IMR-90 (cell line): ENCODE measurements around the gene RAD51B. TPM values are rescaled to one million over a fixed set of nuclear protein-coding genes. Genes with fewer than 3 reads are reported as not detected.

Experiments
- ATAC-seq: fragments of 200-7000 bp; cut with Tn5 transposase; 2 replicates; pipeline ENCODE4 v1.9.1; 2020; ENCODE audit warnings: low read depth, mild to moderate bottlenecking, moderate library complexity
- BruUV-seq: library from RNA; stranded (reverse); fragments of 400-500 nt; replicated peaks from 2 replicates; lab custom pipeline; 2021; lab: Mats Ljungman, UMichigan
- CTCF ChIA-PET: fragments of 300-600 bp; formaldehyde crosslinking; extraction: SDS; loops from one replicate; lab custom pipeline; 2021; ENCODE audit warnings: antibody characterized with exemption; lab: Yijun Ruan, JAX
- POLR2A ChIA-PET: fragments of 300-600 bp; sonication (Branson Sonifier 250); formaldehyde crosslinking; loops from one replicate; lab custom pipeline; 2022; ENCODE audit warnings: antibody characterized with exemption; ENCODE audit not compliant: unreplicated experiment; lab: Charles Lee
- DNase-seq: peaks from one replicate; pipeline ENCODE4 v3.0.0; 2013
- H2AFZ ChIP-seq: replicated peaks from 2 replicates; pipeline ENCODE3; 2013; ENCODE audit warnings: low read length, mild to moderate bottlenecking; ENCODE audit not compliant: poor library complexity
- H2AK5ac ChIP-seq: 2 replicates; pipeline ENCODE4 v1.6.1; 2013; ENCODE audit warnings: low read depth, low read length, inconsistent platforms
- H2AK9ac ChIP-seq: replicated peaks from 2 replicates; pipeline ENCODE3; 2013; ENCODE audit warnings: mild to moderate bottlenecking, low read depth, low read length, moderate library complexity; ENCODE audit not compliant: poor library complexity
- H2BK120ac ChIP-seq: 2 replicates; pipeline ENCODE4 v1.6.1; 2013; ENCODE audit warnings: low read depth, low read length, inconsistent platforms
- H2BK15ac ChIP-seq: 3 replicates; pipeline ENCODE4 v1.6.1; 2013; ENCODE audit warnings: low read depth, low read length, inconsistent platforms
- H2BK20ac ChIP-seq: 2 replicates; pipeline ENCODE4 v1.6.1; 2013; ENCODE audit warnings: low read depth, mild to moderate bottlenecking, inconsistent platforms, low read length, moderate library complexity
- H2BK5ac ChIP-seq: 2 replicates; pipeline ENCODE4 v1.6.1; 2013; ENCODE audit warnings: mild to moderate bottlenecking, low read depth, low read length, inconsistent platforms; ENCODE audit not compliant: poor library complexity, severe bottlenecking
- H3K14ac ChIP-seq: replicated peaks from 2 replicates; pipeline ENCODE4 v1.6.1; 2013; ENCODE audit warnings: low read depth, low read length, inconsistent platforms
- H3K18ac ChIP-seq: 2 replicates; pipeline ENCODE4 v1.6.1; 2013; ENCODE audit warnings: low read depth, low read length, control low read depth
- H3K23ac ChIP-seq: 2 replicates; pipeline ENCODE4 v1.6.1; 2013; ENCODE audit warnings: low read depth, low read length, inconsistent platforms
- H3K27ac ChIP-seq: 2 replicates; pipeline ENCODE4 v1.5.1; 2013; ENCODE audit warnings: mild to moderate bottlenecking, control low read depth, low read length; ENCODE audit not compliant: insufficient read depth
- H3K27me3 ChIP-seq: 2 replicates; pipeline ENCODE4 v1.6.1; 2013; ENCODE audit warnings: low read length; ENCODE audit not compliant: control insufficient read depth, insufficient read depth
- H3K36me3 ChIP-seq: 2 replicates; pipeline ENCODE4 v1.6.1; 2013; ENCODE audit warnings: low read length, mixed read lengths; ENCODE audit not compliant: control insufficient read depth, insufficient read depth
- H3K4ac ChIP-seq: 2 replicates; pipeline ENCODE4 v1.6.1; 2013; ENCODE audit warnings: low read depth, low read length, inconsistent platforms
- H3K4me1 ChIP-seq: 2 replicates; pipeline ENCODE4 v1.6.1; 2013; ENCODE audit warnings: low read length, mixed read lengths; ENCODE audit not compliant: control insufficient read depth, insufficient read depth
- H3K4me2 ChIP-seq: 2 replicates; pipeline ENCODE4 v1.6.1; 2013; ENCODE audit warnings: low read depth, mild to moderate bottlenecking, control low read depth, low read length, moderate library complexity
- H3K4me3 ChIP-seq: 2 replicates; pipeline ENCODE4 v1.5.1; 2013; ENCODE audit warnings: low read depth, mild to moderate bottlenecking, control low read depth, low read length, moderate library complexity; ENCODE audit not compliant: insufficient read depth
- H3K56ac ChIP-seq: 2 replicates; pipeline ENCODE4 v1.6.1; 2013; ENCODE audit warnings: low read length, inconsistent platforms; ENCODE audit not compliant: insufficient read depth; ENCODE audit errors: extremely low read depth
- H3K79me1 ChIP-seq, 2 experiments: 2 replicates each; pipeline ENCODE4 v1.6.1; 2013; ENCODE audit warnings: low read length in 2 of 2, inconsistent platforms in 1 of 2, low read depth in 1 of 2
- H3K9ac ChIP-seq: 2 replicates; pipeline ENCODE4 v1.6.1; 2013; ENCODE audit warnings: low read depth, low read length, control low read depth
- H3K9me1 ChIP-seq: 2 replicates; pipeline ENCODE4 v1.6.1; 2013; ENCODE audit warnings: low read length, inconsistent platforms; ENCODE audit not compliant: insufficient read depth
- H3K9me3 ChIP-seq: 2 replicates; pipeline ENCODE4 v1.6.1; 2013; ENCODE audit warnings: low read length; ENCODE audit not compliant: control insufficient read depth, insufficient read depth
- H4K20me1 ChIP-seq: 2 replicates; pipeline ENCODE4 v1.6.1; 2013; ENCODE audit warnings: low read length, inconsistent platforms; ENCODE audit not compliant: insufficient read depth
- H4K5ac ChIP-seq: 2 replicates; pipeline ENCODE4 v1.6.1; 2013; ENCODE audit warnings: mild to moderate bottlenecking, low read depth, low read length, control low read depth
- H4K8ac ChIP-seq, 2 experiments: 2 replicates each; pipeline ENCODE4 v1.6.1; 2013; ENCODE audit warnings: low read depth in 2 of 2, low read length in 2 of 2, control low read depth in 1 of 2, inconsistent platforms in 1 of 2
- H4K91ac ChIP-seq: 2 replicates; pipeline ENCODE4 v1.6.1; 2013; ENCODE audit warnings: low read depth, low read length, inconsistent platforms; ENCODE audit not compliant: insufficient read depth
- CEBPB ChIP-seq: IDR thresholded peaks from 2 replicates; pipeline ENCODE4 v1.6.1; 2012; ENCODE audit warnings: low read depth, low read length, improper control_type of control experiment
- CHD1 ChIP-seq: IDR thresholded peaks from 2 replicates; pipeline ENCODE4 v1.6.1; 2012; ENCODE audit warnings: low read depth, low read length, improper control_type of control experiment
- MAFK ChIP-seq: IDR thresholded peaks from 2 replicates; pipeline ENCODE4 v1.6.1; 2012; ENCODE audit warnings: low read depth, low read length, improper control_type of control experiment
- MAZ ChIP-seq: IDR thresholded peaks from 2 replicates; pipeline ENCODE4 v1.6.1; 2012; ENCODE audit warnings: low read depth, mild to moderate bottlenecking, low read length, improper control_type of control experiment, moderate library complexity, borderline replicate concordance
- MXI1 ChIP-seq: IDR thresholded peaks from 2 replicates; pipeline ENCODE4 v1.6.1; 2012; ENCODE audit warnings: low read depth, mild to moderate bottlenecking, low read length, moderate library complexity, borderline replicate concordance
- POLR2A ChIP-seq: IDR thresholded peaks from 2 replicates; pipeline ENCODE4 v1.6.1; 2012; ENCODE audit warnings: mild to moderate bottlenecking, low read depth, low read length
- RAD21 ChIP-seq: IDR thresholded peaks from 2 replicates; pipeline ENCODE4 v1.6.1; 2012; ENCODE audit warnings: low read length, improper control_type of control experiment
- RFX5 ChIP-seq: IDR thresholded peaks from 2 replicates; pipeline ENCODE4 v1.8.0; 2012; ENCODE audit warnings: low read depth, mild to moderate bottlenecking, low read length, moderate library complexity
- WGBS, 2 experiments: methylation state at CpG; one replicate each; pipeline versions ENCODE4 v1.1.5 to v1.1.7; 2013; ENCODE audit warnings: missing lambda C conversion rate in 2 of 2; ENCODE audit not compliant: insufficient read length in 1 of 2; ENCODE audit errors: extremely low coverage in 2 of 2; 5-methylcytosine and 5-hydroxymethylcytosine counted together
- dilution Hi-C: fragments of 300-500 bp; cut with HindIII; formaldehyde crosslinking; loops from one replicate; pipeline ENCODE4 v1.14.3; 2018; ENCODE audit warnings: low sequenced_read_pairs; ENCODE audit not compliant: unreplicated experiment
- in situ Hi-C: fragments of 300-500 bp; cut with MboI; formaldehyde crosslinking; loops from 3 replicates; pipeline ENCODE4 v1.14.3; 2019; ENCODE audit warnings: low sequenced_read_pairs, inconsistent platforms, mixed read lengths
- intact Hi-C: fragments of 100-400 bp; cut with micrococcal nuclease; formaldehyde crosslinking; loops from 2 replicates; pipeline ENCODE4 v1.10.0; 2022
- polyA plus RNA-seq, 3 experiments: library from polyadenylated mRNA; depleted of rRNA; stranded (reverse); fragments of >200 nt; gene quantifications; 2 replicates each; pipeline ENCODE4 v1.2.3, GENCODE V29; 2012; ENCODE audit warnings: low replicate concordance in 1 of 3
- total RNA-seq: library from RNA; depleted of rRNA; stranded (reverse); fragments of >200 nt; gene quantifications from 2 replicates; pipeline ENCODE4 v1.2.3, GENCODE V29; 2012
- TF ChIP-seq, protein P1 (sequence below): fragments of 150-350 bp; IDR thresholded peaks from 2 replicates; pipeline ENCODE4 v1.6.1; 2016; ENCODE audit warnings: low read depth, mild to moderate bottlenecking, low read length, moderate library complexity, borderline replicate concordance
- TF ChIP-seq, protein P2 (sequence below): fragments of 150-350 bp; IDR thresholded peaks from 2 replicates; pipeline ENCODE4 v1.6.1; 2017; ENCODE audit warnings: mild to moderate bottlenecking, antibody characterized with exemption, low read length, low read depth

Gene RAD51B
- total and polyA plus RNA-seq, 2 of the 4 experiments (the other 2 are of a cell fraction) = 5.1 to 18.8 TPM

DNA sequence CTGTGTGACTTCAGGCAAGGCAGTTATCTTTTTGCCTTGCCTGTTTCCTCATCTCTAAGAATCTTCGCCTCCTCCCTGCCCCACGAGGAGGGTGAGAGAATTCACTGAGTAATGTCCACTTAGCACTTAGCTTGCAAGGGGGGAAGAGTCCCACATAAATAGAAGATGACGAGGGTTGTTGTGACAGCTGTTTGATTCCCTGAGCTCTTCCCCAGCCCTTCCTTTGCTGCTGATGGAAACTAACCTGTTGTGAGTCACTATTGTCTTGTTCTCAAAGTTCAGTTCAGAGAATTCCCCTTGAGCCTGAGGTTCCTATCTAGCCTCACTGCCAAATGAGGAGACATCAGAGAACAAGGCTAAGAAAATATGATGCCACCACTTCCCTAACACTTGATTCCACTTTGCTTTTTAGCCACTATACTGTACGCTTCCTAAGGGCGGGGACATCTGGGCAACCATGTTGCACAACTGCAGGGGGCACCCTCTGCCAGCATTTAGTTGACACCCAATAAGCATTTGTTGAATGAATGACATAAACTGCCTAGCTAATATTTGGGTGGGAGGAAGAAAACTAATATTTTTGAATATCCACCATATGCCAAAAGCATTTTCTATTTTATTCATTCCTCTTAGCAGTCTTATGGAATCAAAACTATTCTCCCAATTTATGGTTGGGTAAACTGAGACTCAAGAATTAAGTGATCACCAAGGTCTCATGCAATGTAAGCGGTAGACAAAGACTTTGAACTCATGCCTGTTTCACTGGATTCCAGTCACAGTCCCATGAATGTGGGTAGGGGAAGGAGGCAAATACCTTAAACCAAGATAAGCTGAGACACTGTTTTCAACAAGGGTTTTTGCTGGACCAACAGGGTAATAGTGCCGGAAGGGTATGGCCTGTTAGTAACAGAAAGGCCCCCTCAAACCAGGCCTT is 895.7 kb downstream of the RAD51B start:
- Histone ChIP-seq H4K8ac (no peak overlapping the region), H3K18ac (no peak overlapping the region), H2BK120ac (no peak overlapping the region), H3K23ac (no peak overlapping the region), H3K4me2 (no peak overlapping the region), H3K56ac (no peak overlapping the region), H3K79me1 (no peaks in the 10 kb centered on the region), H4K20me1 (no peaks in the 10 kb centered on the region), H2AFZ (no peak overlapping the region), H3K27ac (no peak overlapping the region), H4K91ac (no peak overlapping the region), H3K36me3 (no peaks in the 10 kb centered on the region), H3K27me3 (no peaks in the 10 kb centered on the region), H3K14ac (0 out of 2 replicates have a peak overlapping the region, but pooled peaks have one; percentile 55), H2BK15ac (0 out of 3 replicates have a peak overlapping the region, but pooled peaks have one; percentile 9), H3K9me1 (no peaks in the 10 kb centered on the region), H2BK5ac (no peak overlapping the region), H3K4ac (no peak overlapping the region), H2AK9ac (no peak overlapping the region), H3K4me1 (no peaks in the 10 kb centered on the region), H3K9me3 (no peaks in the 10 kb centered on the region; the same call in 1 of the 2 replicates), H2AK5ac (0 out of 2 replicates have a peak overlapping the region, but pooled peaks have one; percentile 29), H4K5ac (no peak overlapping the region), H3K4me3 (no peak overlapping the region), H2BK20ac (no peak overlapping the region), H3K9ac (no peak overlapping the region)
- ATAC-seq (no peak), DNase-seq (peak; percentile 58)
- dilution Hi-C loops (no loop called here), intact Hi-C loops (no loop called here), in situ Hi-C loops (no loop called here)
- TF ChIP-seq, protein P1, sequence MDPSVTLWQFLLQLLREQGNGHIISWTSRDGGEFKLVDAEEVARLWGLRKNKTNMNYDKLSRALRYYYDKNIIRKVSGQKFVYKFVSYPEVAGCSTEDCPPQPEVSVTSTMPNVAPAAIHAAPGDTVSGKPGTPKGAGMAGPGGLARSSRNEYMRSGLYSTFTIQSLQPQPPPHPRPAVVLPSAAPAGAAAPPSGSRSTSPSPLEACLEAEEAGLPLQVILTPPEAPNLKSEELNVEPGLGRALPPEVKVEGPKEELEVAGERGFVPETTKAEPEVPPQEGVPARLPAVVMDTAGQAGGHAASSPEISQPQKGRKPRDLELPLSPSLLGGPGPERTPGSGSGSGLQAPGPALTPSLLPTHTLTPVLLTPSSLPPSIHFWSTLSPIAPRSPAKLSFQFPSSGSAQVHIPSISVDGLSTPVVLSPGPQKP = no peak
- TF ChIP-seq POLR2A (no peak), CHD1 (no peak), MXI1 (no peak), MAZ (no peak), RAD21 (no peak), RFX5 (no peak), CEBPB (no peak), MAFK (no peak)
- TF ChIP-seq, protein P2, sequence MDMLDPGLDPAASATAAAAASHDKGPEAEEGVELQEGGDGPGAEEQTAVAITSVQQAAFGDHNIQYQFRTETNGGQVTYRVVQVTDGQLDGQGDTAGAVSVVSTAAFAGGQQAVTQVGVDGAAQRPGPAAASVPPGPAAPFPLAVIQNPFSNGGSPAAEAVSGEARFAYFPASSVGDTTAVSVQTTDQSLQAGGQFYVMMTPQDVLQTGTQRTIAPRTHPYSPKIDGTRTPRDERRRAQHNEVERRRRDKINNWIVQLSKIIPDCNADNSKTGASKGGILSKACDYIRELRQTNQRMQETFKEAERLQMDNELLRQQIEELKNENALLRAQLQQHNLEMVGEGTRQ = no peak
- WGBS, 2 experiments = no CpG with 5 or more reads among the region's 7 CpGs
- ChIA-PET POLR2A (no interaction called here), CTCF (no interaction called here)
- BruUV-seq = no TSS peak
